HCT116 (cell line): Measurements from ENCODE around the gene KLRF2. TPM values are rescaled to one million over a fixed set of nuclear protein-coding genes. Genes with fewer than 3 reads are reported as not detected.

Experiments
- ATAC-seq: fragments of 200-7000 bp; cut with Tn5 transposase; 2 replicates; pipeline ENCODE4 v1.9.1; 2020; ENCODE audit warnings: mild to moderate bottlenecking, moderate library complexity
- BruUV-seq: library from RNA; stranded (reverse); fragments of 400-500 nt; replicated peaks from 2 replicates; lab custom pipeline; 2021; lab: Mats Ljungman, UMichigan
- CTCF ChIA-PET: fragments of 300-600 bp; sonication (Branson Sonifier 250); formaldehyde crosslinking; loops from one replicate; lab custom pipeline; 2021; ENCODE audit warnings: antibody characterized with exemption; lab: Charles Lee
- POLR2A ChIA-PET: fragments of 300-600, 350-600 bp; sonication (Branson Sonifier 250); formaldehyde crosslinking; loops from one replicate; lab custom pipeline; 2021; ENCODE audit warnings: antibody characterized with exemption; lab: Charles Lee
- RAD21 ChIA-PET, 2 experiments: fragments of 300-600 bp; sonication (Branson Sonifier 250); formaldehyde crosslinking; loops; one replicate each; lab custom pipeline; 2023; ENCODE audit warnings: low total read pairs in 2 of 2; ENCODE audit not compliant: uncharacterized antibody in 2 of 2, unreplicated experiment in 2 of 2, low non-redundant PET in 1 of 2; lab: Charles Lee
- DNase-seq: peaks from one replicate; pipeline ENCODE4 v3.0.0-alpha.2; 2010; ENCODE audit warnings: low read depth, low spot score
- H2AFZ ChIP-seq: fragments of 200-600 bp; shearing (Covaris generic), sonication (generic); 2 replicates; pipeline ENCODE4 v1.6.1; 2017; ENCODE audit warnings: low read depth, mixed run types, mixed read lengths, antibody characterized with exemption, low read length; ENCODE audit not compliant: poor library complexity, severe bottlenecking
- H3K27ac ChIP-seq: 2 replicates; pipeline ENCODE4 v1.5.1; 2012; ENCODE audit warnings: low read depth, low read length
- H3K27me3 ChIP-seq: fragments of 200-600 bp; sonication (generic); 2 replicates; pipeline ENCODE4 v1.6.1; 2016; ENCODE audit warnings: mixed run types, low read length, mixed read lengths; ENCODE audit not compliant: insufficient read depth
- H3K36me3 ChIP-seq, 2 experiments: fragments of 200-500 bp in 1 of 2; fragments of 200-600 bp in 1 of 2; sonication (Bioruptor generic) in 1 of 2; sonication (generic) in 1 of 2; 2 replicates each; pipeline versions ENCODE4 v1.5.1 to v1.6.1; 2014 to 2016; ENCODE audit warnings: low read length in 2 of 2, inconsistent platforms in 1 of 2, mixed read lengths in 1 of 2, mixed run types in 1 of 2; ENCODE audit not compliant: insufficient read depth in 2 of 2, control insufficient read depth in 1 of 2
- H3K4me1 ChIP-seq, 2 experiments: fragments of 200-600 bp in 1 of 2; sonication (generic) in 1 of 2; 2 replicates each; pipeline versions ENCODE4 v1.5.1 to v1.6.1; 2012 to 2017; ENCODE audit warnings: low read length in 2 of 2, inconsistent platforms in 1 of 2, mild to moderate bottlenecking in 1 of 2, mixed read lengths in 1 of 2, mixed run types in 1 of 2, moderate library complexity in 1 of 2; ENCODE audit not compliant: insufficient read depth in 2 of 2, control insufficient read depth in 1 of 2
- H3K4me2 ChIP-seq: fragments of 200-600 bp; sonication (generic); 2 replicates; pipeline ENCODE4 v1.6.1; 2017; ENCODE audit warnings: mixed run types, low read length, mixed read lengths
- H3K4me3 ChIP-seq, 2 experiments: fragments of 200-600 bp in 1 of 2; sonication (generic) in 1 of 2; replicated peaks in 1 of 2; 2 replicates each; pipeline ENCODE4 v1.5.1; 2011 to 2016; ENCODE audit warnings: low read length in 2 of 2, control low read depth in 1 of 2, low read depth in 1 of 2, mild to moderate bottlenecking in 1 of 2, mixed read lengths in 1 of 2, mixed run types in 1 of 2
- H3K79me2 ChIP-seq: fragments of 200-600 bp; sonication (generic); 2 replicates; pipeline ENCODE4 v1.6.1; 2017; ENCODE audit warnings: mild to moderate bottlenecking, mixed run types, low read length, moderate library complexity, mixed read lengths; ENCODE audit not compliant: insufficient read depth
- H3K9ac ChIP-seq: fragments of 200-600 bp; sonication (generic); 2 replicates; pipeline ENCODE4 v1.6.1; 2016; ENCODE audit warnings: low read length, mixed read lengths
- H3K9me2 ChIP-seq: fragments of 200-600 bp; sonication (generic), shearing (Covaris generic); 2 replicates; pipeline ENCODE4 v1.6.1; 2017; ENCODE audit warnings: mixed run types, mild to moderate bottlenecking, moderate library complexity; ENCODE audit not compliant: insufficient read depth
- H3K9me3 ChIP-seq, 2 experiments: fragments of 200-500 bp in 1 of 2; fragments of 200-600 bp in 1 of 2; sonication (Bioruptor generic) in 1 of 2; sonication (generic) in 1 of 2; 2 replicates each; pipeline ENCODE4 v1.6.1; 2014 to 2017; ENCODE audit warnings: low read length in 2 of 2, mixed read lengths in 2 of 2, inconsistent platforms in 1 of 2, low read depth in 1 of 2, mild to moderate bottlenecking in 1 of 2, mixed run types in 1 of 2, moderate library complexity in 1 of 2; ENCODE audit not compliant: control insufficient read depth in 1 of 2, insufficient read depth in 1 of 2
- H4K20me1 ChIP-seq: fragments of 200-600 bp; sonication (generic), shearing (Covaris generic); 2 replicates; pipeline ENCODE4 v1.6.1; 2017; ENCODE audit warnings: mixed run types, mild to moderate bottlenecking, moderate library complexity; ENCODE audit not compliant: insufficient read depth
- CEBPB ChIP-seq: IDR thresholded peaks from 2 replicates; pipeline ENCODE4 v1.6.1; 2012; ENCODE audit warnings: low read depth
- EGR1 ChIP-seq: IDR thresholded peaks from 2 replicates; pipeline ENCODE4 v1.6.1; 2012; ENCODE audit warnings: low read depth
- EZH2 ChIP-seq: fragments of 200-600 bp; sonication (generic); IDR thresholded peaks from 2 replicates; pipeline ENCODE4 v1.6.1; 2017; ENCODE audit warnings: antibody characterized with exemption, mixed run types
- EZH2phosphoT487 ChIP-seq: fragments of 200-600 bp; IDR thresholded peaks from 2 replicates; pipeline ENCODE4 v1.6.1; 2018; ENCODE audit warnings: antibody characterized with exemption, borderline replicate concordance
- FOSL1 ChIP-seq: IDR thresholded peaks from 2 replicates; pipeline ENCODE4 v1.6.1; 2012; ENCODE audit warnings: low read depth
- JUND ChIP-seq: IDR thresholded peaks from 2 replicates; pipeline ENCODE4 v1.6.1; 2012
- MAX ChIP-seq: IDR thresholded peaks from 2 replicates; pipeline ENCODE4 v1.6.1; 2012
- POLR2A ChIP-seq: IDR thresholded peaks from 2 replicates; pipeline ENCODE4 v1.7.0; 2011; ENCODE audit warnings: borderline replicate concordance; ENCODE audit not compliant: insufficient read depth, insufficient read length; ENCODE audit errors: extremely low read depth
- POLR2AphosphoS5 ChIP-seq: IDR thresholded peaks from 2 replicates; pipeline ENCODE4 v1.6.1; 2011; ENCODE audit warnings: mild to moderate bottlenecking, low read depth, low read length, moderate library complexity
- SIN3A ChIP-seq: IDR thresholded peaks from 2 replicates; pipeline ENCODE4 v1.6.1; 2012; ENCODE audit warnings: low read depth
- SP1 ChIP-seq: IDR thresholded peaks from 2 replicates; pipeline ENCODE4 v1.6.1; 2012; ENCODE audit warnings: low read depth
- SRF ChIP-seq: IDR thresholded peaks from 2 replicates; pipeline ENCODE4 v1.6.1; 2012; ENCODE audit warnings: low read depth
- YY1 ChIP-seq: IDR thresholded peaks from 2 replicates; pipeline ENCODE4 v1.6.1; 2011; ENCODE audit warnings: low read length, low read depth, moderate library complexity, mild to moderate bottlenecking; ENCODE audit not compliant: insufficient replicate concordance; ENCODE audit errors: extremely low read depth
- ZFX ChIP-seq: fragments of 450-650 bp; IDR thresholded peaks from 2 replicates; pipeline ENCODE4 v1.6.1; 2017
- intact Hi-C: fragments of 100-400 bp; cut with micrococcal nuclease; formaldehyde crosslinking; loops from 2 replicates; pipeline ENCODE4 v1.10.0; 2022
- total RNA-seq: library from RNA; stranded (reverse); gene quantifications from one replicate; pipeline ENCODE4 v1.2.1, GENCODE V29; 2021; ENCODE audit not compliant: unreplicated experiment
- TF ChIP-seq, protein P1 (sequence below): IDR thresholded peaks from 2 replicates; pipeline ENCODE4 v1.6.1; 2012
- TF ChIP-seq, protein P2 (sequence below), 3 experiments: fragments of 200-600 bp in 1 of 3; sonication (generic) in 1 of 3; IDR thresholded peaks in 2 of 3; conservative IDR thresholded peaks in 1 of 3; 2 replicates each; pipeline ENCODE4 v1.5.1; 2012 to 2017; ENCODE audit warnings: low read depth in 2 of 3, low read length in 2 of 3, antibody characterized with exemption in 1 of 3, borderline replicate concordance in 1 of 3, control low read depth in 1 of 3, mild to moderate bottlenecking in 1 of 3, mixed read lengths in 1 of 3, mixed run types in 1 of 3, moderate library complexity in 1 of 3; ENCODE audit not compliant: insufficient read depth in 1 of 3

KLRF2 gene
- total RNA-seq, 1 experiment from 2014 or later = not detected

- H3K4me2 ChIP-seq = no peak overlapping the region
- H3K27me3 ChIP-seq = peaks cover 19% of the 10 kb centered on the region; the same call in 1 of the 2 replicates
- no peaks in the 10 kb centered on the region for H3K9me2 ChIP-seq
- CTCF ChIA-PET = no interaction called here
- H4K20me1 ChIP-seq = no peaks in the 10 kb centered on the region
- no peak for ATAC-seq
- intact Hi-C loops = no loop called here
- no peak overlapping the region for H2AFZ ChIP-seq
- POLR2A ChIA-PET = no interaction called here
- H3K27ac ChIP-seq = no peak overlapping the region
- BruUV-seq = no TSS peak
- RAD21 ChIA-PET = no interaction called here
- H3K36me3 ChIP-seq = no peaks in the 10 kb centered on the region
- H3K79me2 ChIP-seq = no peaks in the 10 kb centered on the region
- no peak for DNase-seq
- TF ChIP-seq, protein P1, sequence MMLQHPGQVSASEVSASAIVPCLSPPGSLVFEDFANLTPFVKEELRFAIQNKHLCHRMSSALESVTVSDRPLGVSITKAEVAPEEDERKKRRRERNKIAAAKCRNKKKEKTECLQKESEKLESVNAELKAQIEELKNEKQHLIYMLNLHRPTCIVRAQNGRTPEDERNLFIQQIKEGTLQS = no peak
- TF ChIP-seq SP1 = no peak
- TF ChIP-seq SRF = 0 out of 2 replicates have a peak, but pooled peaks have one; percentile 30
- no peak for TF ChIP-seq JUND
- TF ChIP-seq, all 23 proteins: peak for 1
- H3K9me3 ChIP-seq = peaks cover 6 to 7% of the 10 kb centered on the region in 2 experiments; a peak in 2 of 4 replicates
- H3K4me1 ChIP-seq = no peaks in the 10 kb centered on the region
- H3K4me3 ChIP-seq = no peak overlapping the region
- H3K9ac ChIP-seq = no peak overlapping the region
Observed at GRCh38 chr12:9910716-9911421, 29.6 kb downstream of the KLRF2 start.

DNA sequence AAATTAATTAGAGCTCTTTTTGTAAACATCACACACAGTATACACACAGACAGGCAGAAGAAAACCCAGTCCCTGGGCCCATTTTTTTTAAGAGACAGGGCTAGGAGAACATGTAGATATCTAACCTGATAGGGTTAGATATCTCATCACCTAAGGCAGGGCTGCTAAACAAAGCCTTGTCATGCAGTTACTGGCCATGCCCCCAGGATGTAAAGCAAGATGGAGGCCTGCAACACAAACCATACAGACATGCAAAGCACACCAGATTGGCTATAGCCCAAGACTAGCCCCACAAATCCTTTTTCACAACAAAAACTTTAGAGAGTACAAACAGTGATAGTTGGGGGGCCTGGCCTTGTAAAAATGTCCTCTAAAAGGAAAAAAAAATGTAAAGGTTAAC lies 30.4 kb downstream of the KLRF2 start:
- RAD21 ChIA-PET = no interaction called here
- intact Hi-C loops = no loop called here
- DNase-seq (no peak), ATAC-seq (no peak)
- Histone ChIP-seq H3K27me3 (peaks cover 17% of the 10 kb centered on the region; the same call in 1 of the 2 replicates), H2AFZ (no peak overlapping the region), H3K4me2 (no peak overlapping the region), H3K4me1 (no peaks in the 10 kb centered on the region), H3K4me3 (no peak overlapping the region), H3K79me2 (no peaks in the 10 kb centered on the region), H3K9ac (no peak overlapping the region), H3K36me3 (no peaks in the 10 kb centered on the region), H4K20me1 (no peaks in the 10 kb centered on the region), H3K27ac (no peak overlapping the region), H3K9me3 (peaks cover 6 to 7% of the 10 kb centered on the region in 2 experiments; a peak in 2 of 4 replicates), H3K9me2 (no peaks in the 10 kb centered on the region)
- POLR2A ChIA-PET = no interaction called here
- CTCF ChIA-PET = no interaction called here
- no TSS peak for BruUV-seq
- TF ChIP-seq MAX (no peak), SRF (no peak), JUND (no peak), YY1 (no peak), EZH2 (no peak), EGR1 (no peak), SIN3A (no peak), EZH2phosphoT487 (no peak), FOSL1 (no peak), POLR2AphosphoS5 (no peak), SP1 (no peak), ZFX (no peak), CEBPB (no peak), POLR2A (no peak)
- TF ChIP-seq, protein P2, sequence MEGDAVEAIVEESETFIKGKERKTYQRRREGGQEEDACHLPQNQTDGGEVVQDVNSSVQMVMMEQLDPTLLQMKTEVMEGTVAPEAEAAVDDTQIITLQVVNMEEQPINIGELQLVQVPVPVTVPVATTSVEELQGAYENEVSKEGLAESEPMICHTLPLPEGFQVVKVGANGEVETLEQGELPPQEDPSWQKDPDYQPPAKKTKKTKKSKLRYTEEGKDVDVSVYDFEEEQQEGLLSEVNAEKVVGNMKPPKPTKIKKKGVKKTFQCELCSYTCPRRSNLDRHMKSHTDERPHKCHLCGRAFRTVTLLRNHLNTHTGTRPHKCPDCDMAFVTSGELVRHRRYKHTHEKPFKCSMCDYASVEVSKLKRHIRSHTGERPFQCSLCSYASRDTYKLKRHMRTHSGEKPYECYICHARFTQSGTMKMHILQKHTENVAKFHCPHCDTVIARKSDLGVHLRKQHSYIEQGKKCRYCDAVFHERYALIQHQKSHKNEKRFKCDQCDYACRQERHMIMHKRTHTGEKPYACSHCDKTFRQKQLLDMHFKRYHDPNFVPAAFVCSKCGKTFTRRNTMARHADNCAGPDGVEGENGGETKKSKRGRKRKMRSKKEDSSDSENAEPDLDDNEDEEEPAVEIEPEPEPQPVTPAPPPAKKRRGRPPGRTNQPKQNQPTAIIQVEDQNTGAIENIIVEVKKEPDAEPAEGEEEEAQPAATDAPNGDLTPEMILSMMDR (IDR thresholded peaks at IDR 0.05 in 2 of 3, conservative IDR thresholded peaks at IDR 0.05 in 1 of 3; ENCODE audit: borderline replicate concordance in 1 of 3, insufficient read depth in 1 of 3, low read depth in 2 of 3, low read length in 2 of 3) = no peak
- TF ChIP-seq, protein P1 = no peak
